Thyroid gland (tissue), 4 donors: Measurements from ENCODE around the gene LRP4.

Source experiments
- CTCF ChIP-seq, 6 experiments: fragments of 200-600 bp in 3 of 6; fragments of 450-650 bp in 3 of 6; sonication (generic) in 3 of 6; IDR thresholded peaks; one replicate each; pipeline ENCODE4 v1.5.1; 2016 to 2019; ENCODE audit warnings: antibody characterized with exemption in 6 of 6, mild to moderate bottlenecking in 2 of 6, inconsistent platforms in 1 of 6, moderate library complexity in 1 of 6
- POLR2A ChIP-seq, 2 donors: fragments of 450-650 bp; IDR thresholded peaks; one replicate each; pipeline ENCODE4 v1.6.1; 2017; ENCODE audit warnings: antibody characterized with exemption in 2 of 2, mild to moderate bottlenecking in 2 of 2, moderate library complexity in 1 of 2

- TF ChIP-seq CTCF (IDR thresholded peaks at IDR 0.05) (no peak), POLR2A (IDR thresholded peaks at IDR 0.05) (no peak)
These were observed 42.7 kb upstream of the LRP4 start for GRCh38 chr11:46961041-46961440.
